ENCODE measurements around the gene STARD6. TPM values are rescaled to one million over a fixed set of nuclear protein-coding genes. Genes with fewer than 3 reads are reported as not detected.

Gene STARD6
- total RNA-seq, 3 donors from 2014 or later, result not detected

DNA sequence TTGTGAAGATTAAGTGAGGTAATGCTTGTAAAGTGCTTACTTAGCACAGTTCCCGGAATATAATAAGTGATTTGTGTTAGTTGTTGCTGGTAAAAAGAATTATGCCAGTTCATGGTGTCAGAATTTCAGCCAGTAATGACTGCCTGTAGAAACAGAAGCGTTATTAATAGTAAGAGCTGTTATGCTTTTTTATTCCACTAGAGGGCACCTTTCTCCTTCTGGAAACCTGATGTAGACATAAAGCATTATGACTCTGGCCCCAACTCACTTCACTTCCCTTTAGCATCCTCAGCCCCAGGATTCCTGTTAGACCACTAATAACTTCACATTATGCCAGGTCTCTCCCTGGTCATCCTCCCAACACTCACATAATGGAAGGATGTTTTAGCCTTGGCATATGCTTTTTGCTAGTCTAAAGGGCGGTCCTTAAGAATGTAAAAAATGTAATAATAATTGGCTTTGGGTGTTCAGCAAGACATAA lies 34.9 kb upstream of the STARD6 start:
- TF ChIP-seq, protein P1, sequence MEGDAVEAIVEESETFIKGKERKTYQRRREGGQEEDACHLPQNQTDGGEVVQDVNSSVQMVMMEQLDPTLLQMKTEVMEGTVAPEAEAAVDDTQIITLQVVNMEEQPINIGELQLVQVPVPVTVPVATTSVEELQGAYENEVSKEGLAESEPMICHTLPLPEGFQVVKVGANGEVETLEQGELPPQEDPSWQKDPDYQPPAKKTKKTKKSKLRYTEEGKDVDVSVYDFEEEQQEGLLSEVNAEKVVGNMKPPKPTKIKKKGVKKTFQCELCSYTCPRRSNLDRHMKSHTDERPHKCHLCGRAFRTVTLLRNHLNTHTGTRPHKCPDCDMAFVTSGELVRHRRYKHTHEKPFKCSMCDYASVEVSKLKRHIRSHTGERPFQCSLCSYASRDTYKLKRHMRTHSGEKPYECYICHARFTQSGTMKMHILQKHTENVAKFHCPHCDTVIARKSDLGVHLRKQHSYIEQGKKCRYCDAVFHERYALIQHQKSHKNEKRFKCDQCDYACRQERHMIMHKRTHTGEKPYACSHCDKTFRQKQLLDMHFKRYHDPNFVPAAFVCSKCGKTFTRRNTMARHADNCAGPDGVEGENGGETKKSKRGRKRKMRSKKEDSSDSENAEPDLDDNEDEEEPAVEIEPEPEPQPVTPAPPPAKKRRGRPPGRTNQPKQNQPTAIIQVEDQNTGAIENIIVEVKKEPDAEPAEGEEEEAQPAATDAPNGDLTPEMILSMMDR (IDR thresholded peaks at IDR 0.05), result peak; percentile 46 to 61 (median 60)
- TF ChIP-seq POLR2AphosphoS5 (IDR thresholded peaks at IDR 0.05), result no peak
- DNase-seq (ENCODE audit: low spot score in 2 of 2), result no peak
- intact Hi-C loops (cut with DNase I; ENCODE audit: low total_unique reads), result loop anchor here (5.0 kb wide), 1 partner anchor 1395 kb away; no protein-coding TSS in a partner anchor
- no peak overlapping the region for H3K27ac ChIP-seq
- no peaks in the 10 kb centered on the region for H3K27me3 ChIP-seq
- no peak overlapping the region for H3K4me3 ChIP-seq
- no peaks in the 10 kb centered on the region for H3K36me3 ChIP-seq
- H3K4me1 ChIP-seq, result no peaks in the 10 kb centered on the region
- H3K9me3 ChIP-seq, result no peaks in the 10 kb centered on the region

DNA sequence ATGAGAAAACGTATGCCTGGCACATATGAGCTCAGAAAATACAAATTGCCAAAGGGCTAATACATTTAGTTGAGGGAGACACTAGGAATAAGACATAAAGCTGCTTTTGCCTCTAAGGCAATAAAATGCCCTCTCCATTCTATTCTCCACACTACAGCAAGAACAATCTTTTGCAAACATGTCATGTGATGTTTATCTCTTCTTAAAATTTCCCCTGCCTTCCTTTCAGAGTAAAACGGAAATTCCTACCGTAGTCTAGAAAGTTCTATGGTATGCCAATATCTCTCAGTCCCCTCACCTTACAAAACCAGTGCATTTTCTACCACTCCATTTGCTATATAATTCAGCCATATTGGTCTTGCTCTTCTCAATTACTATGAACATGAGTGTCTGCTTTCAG lies 33.2 kb upstream of the STARD6 start:
- no peaks in the 10 kb centered on the region for H3K27me3 ChIP-seq
- H3K4me3 ChIP-seq, result no peak overlapping the region
- no peaks in the 10 kb centered on the region for H3K4me1 ChIP-seq
- intact Hi-C loops (cut with DNase I; ENCODE audit: low total_unique reads), result loop anchor here (5.0 kb wide), 1 partner anchor 1394 kb away; no protein-coding TSS in a partner anchor
- H3K9me3 ChIP-seq, result no peaks in the 10 kb centered on the region
- no peak overlapping the region for H3K27ac ChIP-seq
- DNase-seq (ENCODE audit: low spot score in 2 of 2), result no peak
- H3K36me3 ChIP-seq, result no peaks in the 10 kb centered on the region
- TF ChIP-seq POLR2A (IDR thresholded peaks at IDR 0.05) (no peak), POLR2AphosphoS5 (IDR thresholded peaks at IDR 0.05) (no peak)
- TF ChIP-seq, protein P1 (IDR thresholded peaks at IDR 0.05), result no peak

DNA sequence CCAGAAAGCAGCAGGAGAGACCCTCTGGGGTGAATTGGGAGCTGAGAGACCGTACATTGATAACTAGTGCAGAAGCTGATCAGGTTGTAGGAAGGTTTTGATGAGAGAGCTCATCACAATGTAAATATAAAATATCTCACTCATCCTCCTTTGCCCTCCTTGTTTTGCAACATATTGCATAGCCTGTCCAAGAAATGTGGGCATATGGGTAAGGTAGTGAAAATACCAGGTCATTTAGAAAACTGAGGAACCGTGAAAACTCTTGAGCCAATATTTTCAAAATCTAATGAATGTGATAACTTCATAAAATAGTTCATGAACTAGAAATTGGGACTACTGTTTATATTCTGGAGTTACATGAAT lies 31.5 kb upstream of the STARD6 start:
- no peak for TF ChIP-seq POLR2AphosphoS5 (IDR thresholded peaks at IDR 0.05)
- TF ChIP-seq, protein P1 (IDR thresholded peaks at IDR 0.05), result no peak
- TF ChIP-seq POLR2A (IDR thresholded peaks at IDR 0.05), result no peak
- no peak overlapping the region for H3K4me3 ChIP-seq
- no peaks in the 10 kb centered on the region for H3K36me3 ChIP-seq
- H3K9me3 ChIP-seq, result no peaks in the 10 kb centered on the region
- no peaks in the 10 kb centered on the region for H3K27me3 ChIP-seq
- no peak for DNase-seq (ENCODE audit: low spot score in 2 of 2)
- H3K27ac ChIP-seq, result no peak overlapping the region
- intact Hi-C loops (cut with DNase I; ENCODE audit: low total_unique reads), result no loop called here
- H3K4me1 ChIP-seq, result no peaks in the 10 kb centered on the region

DNA sequence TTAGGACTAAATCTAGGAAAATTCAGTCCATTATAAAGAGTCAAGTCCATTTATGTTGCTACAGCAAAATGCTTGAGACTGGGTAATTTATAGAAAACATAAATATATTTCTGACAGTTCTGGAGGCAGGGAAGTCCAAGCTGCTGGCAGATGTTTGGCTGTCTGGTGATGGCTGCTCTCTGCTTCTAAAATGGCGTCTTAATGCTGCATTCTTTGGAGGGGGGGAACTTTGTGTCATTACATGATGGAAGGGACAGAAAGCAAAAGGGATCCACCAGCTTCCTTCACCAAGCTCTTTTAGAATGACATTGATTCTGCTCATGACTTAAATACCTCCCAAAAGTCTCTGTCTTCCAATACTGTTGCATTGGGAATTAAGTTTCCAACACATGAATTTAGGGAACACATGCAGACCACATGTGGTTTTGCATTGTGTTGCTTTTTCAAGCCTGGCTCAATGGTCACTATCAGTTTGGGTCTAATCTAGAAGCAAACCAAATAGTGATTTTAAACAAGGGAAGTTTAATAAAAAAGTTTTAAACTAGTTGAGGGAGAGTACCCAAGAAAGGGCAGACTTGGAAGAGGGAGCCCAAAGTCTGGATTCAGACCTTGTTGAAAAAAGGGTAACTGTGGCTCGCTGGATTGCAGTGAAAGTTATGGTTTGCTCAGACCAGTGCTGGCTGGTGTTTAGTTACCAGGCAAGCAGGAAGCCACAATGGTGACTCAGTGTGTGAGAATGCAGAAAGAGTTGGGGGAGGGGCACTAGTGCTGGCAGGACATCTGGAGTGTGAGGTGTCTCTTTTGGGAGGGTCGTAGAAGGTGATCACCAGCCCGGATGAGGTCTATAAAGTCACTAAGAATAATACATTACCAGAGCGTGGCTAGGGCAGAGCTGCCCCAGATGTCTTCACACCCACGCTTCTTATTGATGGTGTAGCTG lies 30.8 kb upstream of the STARD6 start:
- DNase-seq (ENCODE audit: low spot score in 2 of 2), result peak in 1 of 2 donors; percentile 40

More for the DNA sequence above, 30.8 kb upstream of the STARD6 start:
- intact Hi-C loops (cut with DNase I; ENCODE audit: low total_unique reads), result no loop called here
- no peak overlapping the region for H3K4me3 ChIP-seq
- TF ChIP-seq POLR2AphosphoS5 (IDR thresholded peaks at IDR 0.05), result no peak
- no peak for TF ChIP-seq POLR2A (IDR thresholded peaks at IDR 0.05)
- TF ChIP-seq, protein P1 (IDR thresholded peaks at IDR 0.05), result no peak
- H3K36me3 ChIP-seq, result no peaks in the 10 kb centered on the region
- no peaks in the 10 kb centered on the region for H3K4me1 ChIP-seq
- H3K9me3 ChIP-seq, result no peaks in the 10 kb centered on the region
- H3K27me3 ChIP-seq, result no peaks in the 10 kb centered on the region
- no peak overlapping the region for H3K27ac ChIP-seq

Measured in breast epithelium (tissue), 4 donors.